ENCODE results near the gene MMRN2.
A peak's percentile ranks its signal among the peaks of the same experiment; 100 is the strongest.

Gene MMRN2

DNA sequence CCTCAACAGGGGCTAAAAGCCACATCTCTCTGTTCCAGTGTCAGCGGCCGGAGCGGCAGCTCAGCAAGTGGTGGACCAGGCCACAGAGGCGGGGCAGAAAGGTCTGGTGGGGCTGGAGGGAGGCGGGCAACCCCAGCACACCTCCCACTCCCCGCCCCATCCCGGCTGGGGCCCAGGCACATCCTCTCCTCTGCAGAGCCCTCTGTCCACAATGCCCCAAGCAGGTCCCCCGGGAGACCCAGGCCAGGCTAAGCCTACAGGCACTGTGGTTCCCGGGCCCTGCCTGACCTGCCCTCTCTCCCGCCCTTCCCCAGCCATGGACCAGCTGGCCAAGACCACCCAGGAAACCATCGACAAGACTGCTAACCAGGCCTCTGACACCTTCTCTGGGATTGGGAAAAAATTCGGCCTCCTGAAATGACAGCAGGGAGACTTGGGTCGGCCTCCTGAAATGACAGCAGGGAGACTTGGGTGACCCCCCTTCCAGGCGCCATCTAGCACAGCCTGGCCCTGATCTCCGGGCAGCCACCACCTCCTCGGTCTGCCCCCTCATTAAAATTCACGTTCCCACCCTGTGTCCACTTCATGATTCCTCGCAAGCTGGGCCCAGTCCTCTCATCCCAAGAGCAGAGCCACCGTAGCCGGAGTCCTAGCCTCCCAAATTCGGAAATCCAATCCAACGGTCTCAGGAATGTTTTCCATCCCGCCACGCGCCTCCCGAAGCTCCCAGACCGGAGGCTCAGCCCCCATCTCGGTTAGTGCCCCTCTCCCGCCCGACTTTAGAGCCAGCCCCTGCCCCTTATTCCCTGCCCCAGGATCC lies 13.0 kb upstream of the MMRN2 start:
- peak; percentile 7 for DNase-seq (ENCODE audit: low spot score)

DNA sequence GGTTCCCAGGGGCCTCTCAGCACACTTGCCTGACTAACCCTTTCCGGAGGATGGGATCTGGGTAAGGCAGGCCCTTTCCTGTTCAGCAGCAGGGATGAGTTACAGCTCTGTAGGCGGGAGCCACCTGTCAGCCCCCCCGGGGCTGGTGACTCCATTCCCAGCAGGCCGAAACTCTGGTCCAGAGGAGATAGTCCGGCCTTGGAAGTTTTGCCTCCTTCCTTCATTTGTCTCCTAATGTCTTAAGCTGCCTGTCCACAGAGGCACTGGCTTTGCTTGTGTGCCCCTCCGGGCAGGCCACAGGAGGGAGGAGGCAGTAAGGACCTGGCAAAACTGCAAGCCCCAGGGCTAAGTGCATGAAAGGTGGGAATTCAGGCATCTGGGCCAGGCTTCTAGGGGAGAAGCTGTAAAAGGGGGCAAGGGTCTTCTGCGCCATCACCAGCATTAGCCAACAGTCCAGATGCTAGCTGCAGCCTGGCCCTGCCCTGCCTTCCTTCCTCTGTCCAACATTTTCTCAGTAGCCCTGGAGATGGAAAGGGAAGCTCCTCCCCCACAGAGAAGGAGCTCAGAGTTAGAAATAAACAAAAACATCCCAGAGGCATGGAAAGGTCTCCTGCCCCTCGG lies 12.1 kb upstream of the MMRN2 start:
- peak; percentile 2 for DNase-seq (ENCODE audit: low spot score)

DNA sequence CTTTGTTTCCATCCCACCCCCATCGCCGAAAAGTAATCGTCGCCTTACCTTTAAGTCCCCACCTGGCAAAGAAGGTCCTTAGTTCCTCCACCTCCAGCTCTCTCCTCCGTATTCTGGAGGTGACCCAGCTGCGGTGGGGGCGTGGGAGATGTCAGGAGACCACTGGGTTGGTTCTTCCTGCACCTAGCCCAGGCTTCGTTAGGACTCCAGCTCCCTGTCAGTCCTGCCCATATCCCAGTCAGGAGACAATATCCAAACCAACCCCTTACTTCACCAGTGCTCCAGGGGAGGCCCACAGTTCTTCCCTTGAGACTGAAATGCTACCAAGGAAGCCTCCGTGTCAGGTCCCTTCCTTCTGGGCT lies 11.6 kb upstream of the MMRN2 start:
- peak; percentile 4 for DNase-seq (ENCODE audit: low spot score)

DNA sequence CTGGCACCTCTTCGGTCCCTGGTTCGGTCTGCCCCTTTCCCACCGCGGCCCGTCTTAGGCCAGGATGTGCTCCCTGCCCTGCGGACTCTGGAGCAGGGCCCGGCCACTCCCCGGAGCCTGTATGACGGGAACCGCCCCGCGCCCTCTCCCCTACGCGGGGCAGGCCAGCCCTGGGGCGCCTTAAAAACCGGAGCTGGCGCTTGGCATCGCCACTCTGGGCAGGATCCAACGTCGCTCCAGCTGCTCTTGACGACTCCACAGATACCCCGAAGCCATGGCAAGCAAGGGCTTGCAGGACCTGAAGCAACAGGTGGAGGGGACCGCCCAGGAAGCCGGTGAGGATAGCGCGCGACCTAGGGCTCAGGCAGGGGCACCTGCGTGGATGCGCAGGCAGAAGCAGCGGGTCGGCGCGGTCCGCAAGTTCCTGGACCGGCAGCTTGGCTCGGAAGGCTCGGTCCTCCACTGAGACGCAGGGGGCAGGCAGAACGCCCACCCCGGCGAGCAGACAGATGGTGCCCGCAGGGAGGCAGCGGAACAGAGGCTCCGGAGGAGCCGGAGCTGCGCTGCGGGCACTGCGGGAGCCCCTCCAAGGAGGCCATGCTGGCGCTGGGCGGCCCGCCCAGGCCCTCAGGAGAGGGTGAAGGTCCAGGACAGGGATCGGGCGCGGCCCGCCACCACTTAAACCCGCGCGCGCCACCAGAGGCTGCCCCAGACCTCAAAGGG lies 11.0 kb upstream of the MMRN2 start, which contains the start of gene ADIRF:
ADIRF (plus strand) TSS at position 212 of the 723 bp plus-strand sequence; CDS start at position 275, 63 bp downstream.
- DNase-seq (ENCODE audit: low spot score), result peak; percentile 1

DNA sequence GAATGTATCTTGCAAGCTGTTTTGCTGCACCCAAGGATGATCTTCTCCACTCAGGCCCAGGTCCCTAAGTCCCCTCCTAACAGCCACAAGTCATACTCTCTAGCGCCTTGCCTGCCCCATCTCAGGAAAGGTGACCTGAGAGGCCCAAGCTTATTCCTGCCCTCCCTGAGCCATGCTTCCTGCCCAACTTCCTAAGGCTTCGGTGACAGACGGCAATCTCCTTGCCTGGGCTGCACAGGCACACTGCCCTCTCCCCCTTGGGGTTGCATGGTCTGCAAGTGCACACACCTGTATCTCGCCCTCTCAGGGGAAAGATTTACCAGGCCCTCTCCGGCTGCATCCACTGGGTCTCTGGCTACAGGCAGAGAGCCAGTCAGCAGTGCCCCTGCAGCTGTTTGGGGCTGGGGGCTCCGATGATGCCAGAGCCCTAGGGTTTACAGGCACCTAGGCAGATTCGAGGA lies 10.1 kb upstream of the MMRN2 start:
- DNase-seq (ENCODE audit: low spot score), result no peak

DNA sequence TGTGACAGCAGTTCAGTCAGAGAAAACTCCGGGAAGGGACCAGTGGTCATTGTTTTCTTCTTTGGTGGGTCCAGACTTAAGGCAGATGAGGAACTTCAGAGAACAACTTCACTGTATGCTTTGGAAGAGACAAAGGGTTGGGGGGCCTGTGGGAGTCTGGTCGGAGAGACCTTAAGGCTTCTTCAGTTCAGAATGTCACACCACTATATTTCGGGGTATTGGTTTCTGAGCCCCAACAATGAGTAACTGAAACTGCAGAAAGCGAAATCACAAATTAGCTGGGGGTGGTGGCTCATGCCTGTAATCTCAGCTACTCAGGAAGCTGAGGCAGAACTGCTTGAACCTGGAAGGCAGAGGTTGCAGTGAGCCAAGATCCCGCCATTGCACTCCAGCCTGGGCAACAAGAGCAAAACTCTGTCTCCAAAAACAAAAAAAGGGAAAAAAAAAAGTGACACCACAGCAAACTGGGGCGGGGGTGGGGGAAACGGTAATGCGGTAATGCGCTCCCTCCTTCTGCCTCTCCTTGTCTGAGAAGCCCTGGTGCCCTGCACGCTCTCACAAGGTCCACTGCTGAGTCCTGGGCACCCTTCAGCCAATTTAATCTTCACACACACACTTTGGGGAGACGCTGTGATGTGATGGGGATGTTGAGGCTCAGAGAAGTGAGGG lies 8.7 kb upstream of the MMRN2 start:
- DNase-seq (ENCODE audit: low spot score), result no peak

DNA sequence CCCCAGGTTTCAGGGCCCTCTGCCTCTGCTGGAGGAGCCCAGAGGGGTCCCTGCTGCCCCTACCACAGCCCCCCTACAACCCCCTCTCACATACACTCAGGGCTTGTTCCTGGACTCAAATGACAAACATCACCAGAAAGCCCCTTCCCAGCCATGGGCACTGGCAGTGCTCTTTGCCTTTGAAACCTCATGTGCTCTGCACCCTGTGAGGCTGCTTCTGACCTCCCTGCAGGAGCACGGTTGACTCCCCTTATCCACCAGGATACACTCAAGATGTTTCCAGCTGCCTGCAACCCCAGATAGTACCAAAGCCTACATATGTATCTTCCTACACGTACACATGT lies 7.4 kb upstream of the MMRN2 start:
- no peak for DNase-seq (ENCODE audit: low spot score)

DNA sequence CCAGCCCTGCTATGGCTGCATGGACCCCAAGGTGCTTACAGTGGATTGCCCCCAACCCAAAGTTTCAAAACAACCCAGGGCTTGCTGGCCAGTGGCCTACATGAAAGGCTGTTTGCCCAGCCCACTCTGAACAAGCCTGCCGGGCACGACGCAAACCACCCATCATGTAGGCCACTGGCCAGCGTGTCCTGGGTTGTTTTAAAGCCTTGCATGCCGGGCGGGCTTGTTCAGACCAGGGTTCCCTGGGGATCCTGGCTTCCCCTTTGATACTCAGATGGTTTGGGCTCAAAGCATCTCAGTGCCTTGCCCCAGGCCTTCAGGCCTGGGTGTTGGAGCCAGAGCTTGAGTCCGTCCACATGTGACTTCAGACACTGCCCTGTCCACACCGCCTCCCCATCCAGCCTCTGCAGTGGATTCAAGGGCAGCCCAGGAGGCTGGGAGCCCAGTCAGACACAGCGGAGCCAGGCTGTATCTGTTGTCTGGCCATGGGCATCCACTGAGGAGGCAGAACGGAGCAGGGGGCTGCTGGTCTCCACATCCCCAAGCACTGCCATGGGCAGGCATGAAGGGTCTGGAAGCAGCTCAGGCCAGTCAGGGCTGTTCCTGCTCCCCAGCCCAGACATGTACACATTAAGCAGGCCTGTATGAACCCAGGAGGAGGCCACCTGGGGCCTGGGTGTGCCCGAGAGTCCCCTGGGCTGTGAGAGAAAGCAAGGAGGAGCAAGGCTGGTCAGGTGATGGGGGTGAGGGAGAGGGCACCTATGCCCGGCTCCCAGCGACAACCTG lies 6.8 kb upstream of the MMRN2 start:
- peak; percentile 1 for DNase-seq (ENCODE audit: low spot score)

DNA sequence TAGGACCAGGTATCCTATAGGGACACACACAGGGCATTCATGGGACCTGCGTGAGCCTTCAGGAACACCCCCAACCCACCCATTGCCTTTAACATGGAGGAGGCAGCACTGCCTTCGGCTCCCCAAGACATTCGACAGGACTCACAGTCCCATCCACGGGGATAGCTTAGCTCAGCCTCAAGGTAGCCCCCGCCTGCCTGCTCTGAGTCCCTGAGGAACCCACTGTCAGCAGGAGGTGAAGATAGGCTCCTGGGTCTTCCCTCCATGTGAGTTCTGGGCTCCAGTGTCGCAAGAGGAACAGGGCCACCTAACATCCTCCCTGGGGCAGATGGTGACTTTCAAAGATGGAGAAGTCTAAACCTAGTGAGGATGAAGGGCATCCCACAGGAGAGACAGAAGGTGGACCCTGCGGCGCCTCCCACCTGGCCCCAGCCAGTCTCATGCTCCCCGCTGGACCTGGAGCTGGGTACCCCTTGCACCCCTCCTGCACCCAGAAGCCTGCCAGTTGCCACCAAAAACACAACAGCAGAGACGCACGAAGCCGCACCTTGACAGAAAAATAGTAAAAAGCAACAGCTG lies 6.0 kb upstream of the MMRN2 start:
- no peak for DNase-seq (ENCODE audit: low spot score)

DNA sequence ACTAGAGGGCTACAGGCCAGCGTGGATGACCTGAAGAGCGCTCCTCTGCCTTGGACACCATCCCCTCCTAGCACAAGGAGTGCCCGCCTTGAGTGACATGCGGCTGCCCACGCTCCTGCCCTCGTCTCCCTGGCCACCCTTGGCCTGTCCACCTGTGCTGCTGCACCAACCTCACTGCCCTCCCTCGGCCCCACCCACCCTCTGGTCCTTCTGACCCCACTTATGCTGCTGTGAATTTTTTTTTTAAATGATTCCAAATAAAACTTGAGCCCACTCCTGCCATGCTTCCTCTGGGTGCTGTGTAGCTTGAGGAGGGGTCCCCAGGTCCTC lies 5.5 kb upstream of the MMRN2 start:
- DNase-seq (ENCODE audit: low spot score), result no peak

DNA sequence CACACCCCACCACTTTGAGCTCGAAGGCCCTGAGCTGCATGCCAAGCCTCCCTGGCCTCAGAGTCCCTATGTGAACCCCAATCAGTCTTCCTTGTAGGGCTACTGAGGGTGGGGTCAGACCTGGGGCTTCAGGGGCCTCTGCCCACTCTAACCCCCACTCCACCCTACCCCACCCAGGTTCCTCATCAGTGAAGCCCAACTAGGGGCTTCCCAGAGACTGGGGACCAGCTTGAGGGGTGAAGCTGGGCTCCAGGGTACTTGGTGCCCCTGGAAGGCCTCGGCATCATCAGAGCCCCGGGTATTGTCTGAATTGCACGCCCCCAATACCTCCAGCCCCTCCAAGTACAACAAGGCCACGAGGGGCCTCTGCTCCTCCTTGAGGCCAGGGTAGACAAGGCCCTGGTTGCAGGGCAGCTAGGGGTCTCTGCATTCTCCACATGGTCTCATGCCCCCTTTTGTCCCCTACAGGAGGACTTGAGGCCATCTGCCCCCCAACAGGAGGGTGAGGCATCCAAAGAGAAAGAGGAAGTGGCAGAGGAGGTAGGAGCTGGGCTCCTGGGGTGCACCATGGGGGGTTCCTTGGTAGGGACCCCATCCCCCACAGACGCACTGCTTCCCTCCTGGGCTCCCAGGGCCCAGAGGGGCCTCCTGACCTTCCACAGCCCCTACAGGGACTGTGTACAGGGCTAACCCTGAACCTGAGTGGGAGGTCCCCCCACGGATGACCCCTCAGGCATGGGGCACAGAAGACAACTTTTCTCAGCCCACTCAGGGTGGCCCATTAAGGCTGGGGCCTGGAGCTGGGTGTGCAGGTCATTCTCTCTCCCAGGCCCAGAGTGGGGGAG lies 4.9 kb upstream of the MMRN2 start:
- no peak for DNase-seq (ENCODE audit: low spot score)

DNA sequence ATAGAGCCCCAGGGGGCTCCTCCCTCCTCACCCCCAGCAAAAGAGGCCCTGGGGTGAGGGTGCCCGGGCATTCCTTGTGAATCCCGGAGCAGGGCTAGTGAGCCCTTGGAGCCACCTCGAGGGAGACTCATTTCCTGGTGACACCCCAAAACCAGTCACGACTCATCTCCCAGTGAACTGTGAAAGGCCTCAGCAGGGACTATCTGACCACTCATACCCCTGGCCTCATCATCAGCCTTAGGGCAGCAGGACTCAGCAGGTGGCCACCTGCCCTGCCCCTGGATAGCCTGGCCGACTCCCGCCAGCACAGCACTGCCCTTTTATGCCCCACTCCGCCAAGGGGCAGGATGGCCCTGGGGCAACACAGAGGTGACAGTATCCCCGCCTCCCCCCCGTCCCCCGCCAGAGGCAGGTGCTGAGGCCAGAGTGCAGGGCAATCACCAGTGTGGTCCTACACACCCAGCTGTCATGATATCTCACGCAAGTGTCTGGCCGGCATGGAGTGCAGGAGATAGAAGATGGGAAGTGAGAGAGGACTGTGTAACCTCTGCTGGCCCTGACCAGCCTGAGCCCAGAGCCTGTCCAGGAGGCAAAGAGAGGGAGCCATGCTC lies 4.2 kb upstream of the MMRN2 start:
- DNase-seq (ENCODE audit: low spot score), result no peak

DNA sequence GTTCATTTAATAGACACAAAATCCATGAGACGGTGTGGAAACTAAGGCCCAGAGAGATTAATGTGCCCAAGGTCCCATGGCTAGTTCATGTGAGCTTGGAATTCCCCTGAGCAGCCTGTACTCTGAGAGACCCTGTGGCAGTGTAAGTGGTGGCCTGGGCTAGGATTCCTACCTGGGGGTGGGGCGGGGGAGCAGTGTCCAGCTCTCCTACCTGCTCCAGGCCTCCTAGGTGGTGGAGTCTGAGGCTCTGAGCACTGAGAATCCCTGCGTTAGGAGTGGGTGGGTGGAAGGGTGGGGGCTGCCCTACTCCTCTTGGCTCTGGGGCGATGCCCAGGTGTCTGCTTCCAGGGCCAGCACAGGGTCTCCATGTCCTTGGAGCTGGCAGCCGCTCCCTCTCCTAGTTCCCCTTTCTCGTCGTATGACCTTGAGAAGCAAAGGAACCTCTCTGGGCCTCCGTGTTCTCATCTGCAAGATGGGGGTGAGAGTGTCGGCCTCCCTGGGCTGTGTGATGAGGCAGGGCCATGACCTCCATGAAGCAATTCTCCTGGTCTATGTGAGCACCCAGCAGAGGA lies 3.5 kb upstream of the MMRN2 start:
- no peak for DNase-seq (ENCODE audit: low spot score)

DNA sequence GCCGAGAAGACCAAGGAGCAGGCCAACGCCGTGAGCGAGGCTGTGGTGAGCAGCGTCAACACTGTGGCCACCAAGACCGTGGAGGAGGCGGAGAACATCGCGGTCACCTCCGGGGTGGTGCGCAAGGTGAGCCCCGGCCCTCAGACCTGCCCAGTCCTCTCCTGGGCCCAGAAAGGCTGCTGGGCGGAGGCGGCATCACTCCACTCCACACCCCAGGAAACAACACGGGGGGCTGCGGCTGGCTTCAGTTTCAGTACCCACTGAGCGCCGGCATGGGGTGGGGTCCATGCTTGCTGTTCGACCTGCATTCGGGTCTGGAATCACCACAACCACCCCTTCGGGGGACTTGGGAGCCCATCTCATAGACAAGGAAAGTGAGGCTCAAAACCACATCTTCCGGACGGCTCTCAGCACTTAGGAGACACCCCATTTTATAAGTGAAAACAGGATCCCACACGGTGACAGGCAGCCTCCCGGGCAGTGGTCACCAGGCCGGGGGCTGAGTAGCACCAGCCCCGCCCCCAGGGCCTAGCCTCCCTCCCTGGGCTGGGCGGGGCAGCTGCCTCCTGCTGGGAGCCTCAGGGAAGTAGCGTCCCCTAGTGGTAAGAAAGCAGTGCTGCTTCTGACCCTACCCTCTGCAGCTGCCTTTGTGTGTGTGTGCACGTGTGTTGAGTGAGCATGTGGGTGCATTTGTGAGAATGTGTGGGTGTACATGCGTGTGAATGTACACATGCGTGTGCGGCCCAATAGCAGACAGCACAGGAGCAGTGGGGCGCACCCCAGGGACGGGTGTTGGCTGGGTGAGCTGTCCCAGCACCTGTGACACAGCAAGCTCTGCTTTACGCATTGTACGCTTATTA lies 2.8 kb upstream of the MMRN2 start:
- DNase-seq (ENCODE audit: low spot score), result peak; percentile 56

DNA sequence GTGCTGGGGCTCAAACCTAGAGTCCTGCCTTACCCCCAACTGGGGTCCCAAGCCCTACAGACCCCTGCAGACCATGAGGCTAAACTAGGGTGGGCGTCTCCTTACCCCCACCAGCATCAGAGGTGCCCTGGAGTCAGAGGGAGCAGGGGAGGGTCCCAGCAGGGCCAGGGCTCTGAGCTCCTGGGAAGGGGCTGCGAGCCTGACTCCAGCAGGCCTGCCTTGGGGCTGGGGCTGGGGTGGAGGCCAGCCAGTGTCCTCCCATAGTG lies 2.3 kb upstream of the MMRN2 start:
- no peak for DNase-seq (ENCODE audit: low spot score)

DNA sequence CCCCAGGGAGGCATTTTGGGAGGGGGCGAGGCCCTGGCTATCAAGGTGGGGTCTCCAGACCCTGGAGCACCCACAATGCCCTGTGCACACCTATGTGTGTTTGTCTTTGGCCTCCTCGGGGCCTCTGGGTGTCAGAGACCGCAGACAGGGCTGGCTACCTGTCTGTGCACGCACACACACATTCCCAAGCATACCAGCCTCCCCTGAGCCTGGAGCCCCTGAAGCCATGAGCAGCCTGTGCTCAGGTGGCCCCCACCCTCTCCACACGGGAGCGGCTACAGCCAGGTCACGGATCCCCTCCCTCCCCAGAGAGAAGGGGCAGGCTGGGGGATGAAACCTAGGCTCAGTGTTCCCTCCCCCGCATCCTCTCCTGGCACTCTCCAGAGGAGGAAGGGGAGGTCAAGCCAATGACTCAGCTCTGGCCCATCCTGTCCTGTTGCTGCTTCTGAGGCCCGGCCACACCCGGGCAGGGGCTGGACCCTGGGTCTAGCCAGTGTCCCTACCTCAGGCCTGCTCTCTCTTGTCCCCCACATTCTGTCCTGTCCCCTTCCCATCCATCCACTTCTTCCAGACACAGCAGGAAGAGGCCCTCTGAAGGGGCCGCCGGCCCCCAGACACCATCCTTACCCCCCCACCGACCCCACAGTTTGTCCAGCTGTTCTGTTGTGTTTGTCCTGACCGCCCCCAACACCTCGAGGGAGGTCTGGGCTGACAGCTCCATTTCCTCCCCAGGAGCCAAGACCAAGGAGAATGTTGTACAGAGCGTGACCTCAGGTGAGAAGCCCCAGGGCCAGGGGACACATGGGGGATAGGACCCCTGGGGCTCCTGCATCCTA lies 1.7 kb upstream of the MMRN2 start:
- DNase-seq (ENCODE audit: low spot score), result no peak

DNA sequence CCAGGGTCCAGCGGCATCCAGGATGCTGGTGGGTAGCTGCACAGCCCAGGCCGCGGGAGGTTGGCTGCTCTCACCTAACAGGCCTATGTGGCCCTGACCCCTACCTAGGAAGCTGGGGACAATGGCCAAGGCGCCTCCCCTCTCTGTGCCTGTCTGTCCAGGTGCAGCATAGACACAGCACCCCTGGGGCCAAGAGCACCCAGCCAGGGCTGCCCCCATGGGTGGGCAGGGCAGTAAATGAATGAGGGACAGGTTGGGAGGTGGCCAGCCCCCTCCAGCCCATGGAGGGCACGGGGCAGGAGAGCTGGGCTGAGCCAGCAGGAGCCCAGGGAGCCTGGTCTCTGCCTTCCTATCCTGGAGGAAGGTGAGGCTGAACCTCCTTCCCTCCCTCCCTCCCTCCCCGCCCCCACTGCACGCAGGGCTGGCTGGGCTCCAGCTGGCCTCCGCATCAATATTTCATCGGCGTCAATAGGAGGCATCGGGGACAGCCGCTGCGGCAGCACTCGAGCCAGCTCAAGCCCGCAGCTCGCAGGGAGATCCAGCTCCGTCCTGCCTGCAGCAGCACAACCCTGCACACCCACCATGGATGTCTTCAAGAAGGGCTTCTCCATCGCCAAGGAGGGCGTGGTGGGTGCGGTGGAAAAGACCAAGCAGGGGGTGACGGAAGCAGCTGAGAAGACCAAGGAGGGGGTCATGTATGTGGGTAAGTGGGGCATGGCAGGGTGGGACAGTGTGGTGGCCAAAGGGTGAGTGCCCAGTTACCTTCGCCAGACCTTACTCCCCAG lies 893 bp upstream of the MMRN2 start, which contains the start of gene SNCG:
SNCG (plus strand) TSS at position 484 of the 785 bp plus-strand sequence; CDS start at position 583, 99 bp downstream.
- no peak for DNase-seq (ENCODE audit: low spot score)
